Astrocyte of the spinal cord (primary cell): ENCODE data around the gene FEN1.

Experiments used
- DNase-seq: peaks from one replicate; pipeline ENCODE4 v3.0.0; 2011; ENCODE audit warnings: low read depth, low spot score
- H3K4me3 ChIP-seq: 2 replicates; pipeline ENCODE4 v1.5.1; 2011; ENCODE audit warnings: low read depth, mild to moderate bottlenecking, low read length, moderate library complexity
- CTCF ChIP-seq: IDR thresholded peaks from 2 replicates; pipeline ENCODE4 v1.5.1; 2012; ENCODE audit warnings: low read depth, mild to moderate bottlenecking, low read length, inconsistent platforms
- in situ Hi-C: cut with HindIII; loops from 2 replicates; pipeline ENCODE4 v1.10.0; 2017; ENCODE audit warnings: low sequenced_read_pairs

Gene FEN1

GRCh38 chr11:61771195-61771894 is 21.4 kb upstream of the FEN1 start:
- in situ Hi-C loops: no loop called here

GRCh38 chr11:61771985-61772455 is 20.7 kb upstream of the FEN1 start:
- no peak overlapping the region for H3K4me3 ChIP-seq
- no peak for TF ChIP-seq CTCF
- no peak for DNase-seq
- in situ Hi-C loops: no loop called here

More at GRCh38 chr11:61771195-61771894, 21.4 kb upstream of the FEN1 start:
- H3K4me3 ChIP-seq: no peak overlapping the region
- TF ChIP-seq CTCF: no peak
- no peak for DNase-seq

GRCh38 chr11:61773356-61773755 is 19.4 kb upstream of the FEN1 start:
- in situ Hi-C loops: no loop called here
- DNase-seq: no peak
- no peak overlapping the region for H3K4me3 ChIP-seq
- TF ChIP-seq CTCF: no peak

GRCh38 chr11:61773809-61774208 is 18.9 kb upstream of the FEN1 start:
- no peak for DNase-seq
- TF ChIP-seq CTCF: no peak
- no peak overlapping the region for H3K4me3 ChIP-seq
- in situ Hi-C loops: no loop called here

- in situ Hi-C loops: no loop called here
- no peak overlapping the region for H3K4me3 ChIP-seq
- TF ChIP-seq CTCF: no peak
- DNase-seq: no peak
Observed at GRCh38 chr11:61774411-61774810, 18.3 kb upstream of the FEN1 start.

GRCh38 chr11:61775106-61775505 is 17.6 kb upstream of the FEN1 start:
- no peak overlapping the region for H3K4me3 ChIP-seq
- in situ Hi-C loops: no loop called here
- DNase-seq: no peak
- TF ChIP-seq CTCF: no peak
